Vagina (tissue), 2 donors: Measurements from ENCODE around the gene TMC5.

Source experiments
- POLR2AphosphoS5 ChIP-seq, 2 donors: sonication (generic); formaldehyde crosslinking; IDR thresholded peaks; one replicate each; pipeline ENCODE4 v1.9.0; 2017; ENCODE audit warnings: antibody characterized with exemption in 2 of 2, mild to moderate bottlenecking in 2 of 2, low read depth in 1 of 2; ENCODE audit not compliant: insufficient read depth in 1 of 2
- TF ChIP-seq, protein P1 (sequence below), 3 experiments: fragments of 450-650 bp in 2 of 3; fragments of 200-600 bp in 1 of 3; sonication (generic) in 1 of 3; IDR thresholded peaks; one replicate each; pipeline ENCODE4 v1.5.1; 2017 to 2019; ENCODE audit warnings: antibody characterized with exemption in 3 of 3, mild to moderate bottlenecking in 2 of 3, moderate library complexity in 2 of 3

- TF ChIP-seq, protein P1, sequence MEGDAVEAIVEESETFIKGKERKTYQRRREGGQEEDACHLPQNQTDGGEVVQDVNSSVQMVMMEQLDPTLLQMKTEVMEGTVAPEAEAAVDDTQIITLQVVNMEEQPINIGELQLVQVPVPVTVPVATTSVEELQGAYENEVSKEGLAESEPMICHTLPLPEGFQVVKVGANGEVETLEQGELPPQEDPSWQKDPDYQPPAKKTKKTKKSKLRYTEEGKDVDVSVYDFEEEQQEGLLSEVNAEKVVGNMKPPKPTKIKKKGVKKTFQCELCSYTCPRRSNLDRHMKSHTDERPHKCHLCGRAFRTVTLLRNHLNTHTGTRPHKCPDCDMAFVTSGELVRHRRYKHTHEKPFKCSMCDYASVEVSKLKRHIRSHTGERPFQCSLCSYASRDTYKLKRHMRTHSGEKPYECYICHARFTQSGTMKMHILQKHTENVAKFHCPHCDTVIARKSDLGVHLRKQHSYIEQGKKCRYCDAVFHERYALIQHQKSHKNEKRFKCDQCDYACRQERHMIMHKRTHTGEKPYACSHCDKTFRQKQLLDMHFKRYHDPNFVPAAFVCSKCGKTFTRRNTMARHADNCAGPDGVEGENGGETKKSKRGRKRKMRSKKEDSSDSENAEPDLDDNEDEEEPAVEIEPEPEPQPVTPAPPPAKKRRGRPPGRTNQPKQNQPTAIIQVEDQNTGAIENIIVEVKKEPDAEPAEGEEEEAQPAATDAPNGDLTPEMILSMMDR (IDR thresholded peaks at IDR 0.05) = no peak
- TF ChIP-seq POLR2AphosphoS5 (IDR thresholded peaks at IDR 0.05; ENCODE audit: insufficient read depth in 1 of 2, low read depth in 1 of 2) = no peak
Measured at GRCh38 chr16:19437280-19437679, 19.6 kb downstream of the TMC5 start.
